NCI-H526 (cell line): Measurements from ENCODE around the gene KNG1.
"Not testable (repeated sequence)": the region's sequence is repeated elsewhere in the genome, so short reads cannot be mapped to it uniquely, and the experiment has no call there.

Experiments
- DNase-seq, 2 experiments: peaks; one replicate each; lab custom pipeline; 2025; lab: John Stamatoyannopoulos, UW

The KNG1 gene

GRCh38 chr3:186717039-186717457 is at the start of gene KNG1:
KNG1 (plus strand) TSS chr3:186717359; CDS start chr3:186717543, 184 bp downstream.
- peak in 1 of 2 experiments; percentile 22 for DNase-seq

- DNase-seq = no peak
Measured at GRCh38 chr3:186668426-186668825, 48.7 kb upstream of the KNG1 start.

DNA sequence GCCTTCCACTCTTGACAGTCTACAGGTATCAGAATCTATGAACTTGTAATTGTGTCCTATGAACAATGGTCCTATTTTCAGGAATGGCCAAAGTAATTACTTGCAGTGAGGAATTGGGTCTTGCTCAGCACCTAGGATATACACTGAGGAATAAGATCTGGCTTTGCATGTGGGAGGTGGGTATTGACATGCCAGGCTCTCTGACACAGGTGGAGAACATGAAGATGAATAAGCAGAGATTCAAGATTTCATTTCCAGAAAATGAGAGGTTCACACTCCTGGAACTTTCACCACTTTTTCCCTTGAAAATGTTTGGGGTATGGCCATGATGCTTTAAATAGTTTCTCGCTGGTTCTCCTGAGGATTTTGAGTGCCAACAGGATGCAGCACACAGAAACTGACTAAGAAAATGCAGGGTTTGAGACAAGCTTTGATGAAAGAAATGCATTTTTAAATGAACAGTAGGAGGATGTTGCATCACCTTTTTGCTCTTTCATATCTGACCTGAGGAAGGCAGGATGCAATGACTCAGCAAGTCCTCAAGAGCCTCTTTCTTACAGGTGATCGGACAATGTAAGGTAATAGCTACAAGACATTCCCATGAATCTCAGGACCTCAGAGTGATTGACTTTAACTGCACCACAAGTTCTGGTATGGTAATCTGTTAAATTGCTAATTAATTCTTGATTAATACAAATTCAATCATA is 47.6 kb upstream of the KNG1 start:
- DNase-seq = no peak

- DNase-seq = no peak
Measured at GRCh38 chr3:186670155-186670554, 47.0 kb upstream of the KNG1 start.

DNA sequence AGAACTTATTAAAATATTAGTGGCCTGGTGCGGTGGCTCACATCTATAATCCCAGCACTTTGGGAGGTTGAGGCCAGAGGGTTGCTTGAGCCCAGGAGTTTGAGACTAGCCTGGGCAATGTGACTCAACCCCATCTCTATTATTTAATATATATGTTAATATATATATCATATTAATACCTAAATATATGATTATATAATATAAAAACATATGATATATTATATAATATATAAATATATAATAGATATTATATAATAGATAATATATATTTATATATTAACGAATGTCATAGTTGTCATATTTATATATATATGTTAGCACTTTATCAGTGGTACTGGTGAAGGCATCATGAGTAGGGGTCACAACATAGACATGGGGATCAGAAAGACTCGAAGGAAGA is 46.1 kb upstream of the KNG1 start:
- DNase-seq = no peak

- DNase-seq = no peak
Measured at GRCh38 chr3:186678604-186679003, 38.6 kb upstream of the KNG1 start.

DNA sequence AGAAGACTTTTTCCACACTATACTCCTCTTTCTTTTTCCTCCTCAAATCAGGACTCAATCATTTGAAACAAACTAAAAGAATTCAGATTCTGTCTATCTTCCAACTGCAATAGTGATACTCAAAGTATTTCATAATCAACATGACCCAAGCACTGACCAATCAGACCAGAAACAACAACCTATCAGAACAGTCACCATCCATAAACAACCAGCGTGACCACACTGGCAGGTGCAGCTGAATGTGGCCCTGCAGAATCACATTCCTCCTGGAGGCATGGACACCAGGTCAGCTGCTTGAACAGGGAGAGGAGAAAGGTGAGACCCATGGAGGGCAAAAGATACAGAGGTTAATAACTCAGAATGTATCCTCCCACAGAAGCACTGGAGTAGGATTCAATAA is 38.0 kb upstream of the KNG1 start:
- DNase-seq = no peak

DNA sequence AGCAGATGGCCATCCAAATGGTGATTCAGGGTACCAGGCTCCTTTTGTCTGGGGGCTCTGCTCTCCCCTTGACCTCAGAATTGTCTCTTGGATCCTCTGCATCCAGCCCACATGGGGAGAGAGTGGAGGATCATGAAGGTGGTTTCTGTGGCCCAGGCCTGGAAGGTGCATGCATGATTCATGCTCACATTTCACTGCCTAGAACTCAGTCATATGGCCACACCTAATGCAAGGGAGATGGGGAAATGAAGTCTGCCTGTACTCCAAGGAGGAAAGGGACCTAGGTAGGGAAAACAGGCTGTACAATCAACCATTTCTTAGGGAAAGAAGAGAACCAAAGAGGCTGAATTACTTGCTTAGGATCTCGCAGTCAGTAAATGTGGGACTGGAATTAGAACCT is 36.3 kb upstream of the KNG1 start:
- no peak for DNase-seq

GRCh38 chr3:186682812-186683211 is 34.3 kb upstream of the KNG1 start:
- no peak for DNase-seq

GRCh38 chr3:186683979-186684378 is 33.2 kb upstream of the KNG1 start:
- no peak for DNase-seq

DNA sequence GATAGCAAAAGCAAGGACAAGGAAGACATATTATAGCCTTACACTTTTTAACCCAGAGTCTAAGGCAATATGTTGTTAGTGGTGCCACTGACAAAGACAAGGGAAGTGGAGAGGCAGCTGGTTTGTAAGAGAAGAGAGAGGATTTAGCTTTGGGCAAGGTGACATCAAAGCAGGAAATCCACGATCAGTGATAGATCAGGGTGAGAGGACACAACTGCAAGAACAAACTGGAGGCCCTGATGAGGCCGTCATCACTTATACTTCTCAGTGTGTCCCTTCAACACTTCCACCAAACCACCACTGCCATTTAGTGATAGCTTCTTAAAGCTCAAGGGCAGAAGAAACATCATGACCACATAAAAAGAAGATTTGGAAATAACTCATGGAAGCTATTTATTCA is 30.7 kb upstream of the KNG1 start:
- DNase-seq = not testable (repeated sequence)

DNA sequence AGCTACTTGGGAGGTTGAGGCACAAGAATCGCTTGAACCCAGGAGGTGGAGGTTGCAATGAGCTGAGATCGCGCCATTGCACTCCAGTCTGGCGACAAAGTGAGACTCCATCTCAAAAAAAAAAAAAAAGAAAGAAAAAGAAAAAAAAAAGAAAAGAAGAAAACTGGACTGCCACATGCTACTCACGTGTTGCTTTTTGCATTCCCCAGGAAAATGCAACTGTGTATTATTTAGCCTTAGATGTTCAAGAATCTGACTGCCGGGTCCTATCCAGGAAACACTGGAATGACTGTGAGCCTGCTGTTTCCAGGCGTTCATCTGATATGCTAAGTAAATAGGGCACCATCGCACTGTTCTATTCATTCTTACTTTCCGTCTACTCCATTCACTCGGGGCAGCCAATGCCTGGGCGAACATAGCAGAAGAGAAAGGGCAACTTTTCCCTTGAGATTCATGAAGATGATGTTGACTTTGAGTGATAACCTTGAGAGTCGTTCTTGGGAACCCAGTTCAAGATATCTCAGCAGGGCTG is 30.0 kb upstream of the KNG1 start:
- no peak for DNase-seq

GRCh38 chr3:186690304-186690703 is 26.9 kb upstream of the KNG1 start:
- not testable (repeated sequence) for DNase-seq

DNA sequence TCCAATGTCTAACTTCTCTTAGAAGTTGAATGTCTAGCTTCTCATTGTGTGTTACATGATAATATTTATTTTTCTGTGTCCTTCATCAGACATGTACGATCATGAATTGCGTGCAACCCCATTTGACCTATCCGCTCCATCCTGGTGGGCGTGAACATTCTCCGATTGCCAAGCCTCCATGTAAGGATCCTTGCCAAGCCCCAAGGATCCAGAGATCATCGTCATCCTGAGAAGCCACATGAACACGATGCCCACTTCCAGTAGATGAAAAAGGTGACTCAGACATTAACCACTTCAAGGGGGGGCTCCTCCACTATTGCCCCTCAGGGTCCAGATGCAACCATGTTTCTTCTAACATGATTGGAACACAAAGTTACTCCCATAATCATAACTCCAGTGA is 25.5 kb upstream of the KNG1 start:
- no peak for DNase-seq

GRCh38 chr3:186693843-186694242 is 23.3 kb upstream of the KNG1 start:
- no peak for DNase-seq

GRCh38 chr3:186694288-186695032 is 22.7 kb upstream of the KNG1 start:
- no peak for DNase-seq

GRCh38 chr3:186696522-186696921 is 20.6 kb upstream of the KNG1 start:
- peak in 1 of 2 experiments; percentile 25 for DNase-seq

GRCh38 chr3:186697510-186697909 is 19.6 kb upstream of the KNG1 start:
- DNase-seq = no peak

DNA sequence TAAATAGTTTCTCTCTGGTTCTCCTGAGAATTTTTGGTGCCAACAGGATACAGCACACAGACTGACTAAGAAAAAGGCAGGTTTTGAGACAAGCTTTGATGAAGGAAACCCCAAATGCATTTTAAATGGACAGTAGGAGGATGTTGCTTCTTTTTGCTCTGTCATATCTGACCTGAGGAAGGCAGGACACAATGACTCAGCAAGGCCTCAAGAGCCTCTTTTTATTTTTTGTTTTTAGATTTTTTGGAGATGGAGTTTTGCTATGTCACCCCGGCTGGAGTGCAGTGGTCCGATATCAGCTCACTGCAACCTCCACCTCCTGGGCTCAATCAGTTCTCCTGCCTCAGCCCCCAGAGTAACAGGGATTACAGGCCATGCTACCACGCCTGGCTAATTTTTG is 16.9 kb upstream of the KNG1 start:
- no peak for DNase-seq

DNA sequence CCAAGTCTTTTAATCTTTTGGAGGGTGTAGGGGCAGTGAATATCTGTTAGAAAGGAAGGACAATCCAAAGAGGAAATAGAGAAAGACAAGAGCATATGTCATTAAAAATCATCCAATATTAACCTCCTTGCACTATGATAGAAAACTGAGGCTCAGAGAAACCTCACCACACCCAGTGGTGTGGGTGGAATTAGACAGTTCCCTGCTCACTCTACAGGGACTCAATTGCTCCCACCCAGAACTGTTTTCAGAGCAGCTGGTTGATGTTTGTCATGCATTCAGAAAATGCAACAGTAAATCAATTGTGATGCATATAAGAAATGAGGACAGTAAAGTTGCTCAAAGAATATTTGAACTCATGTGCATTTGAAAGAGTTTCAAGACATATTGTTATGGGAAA is 14.7 kb upstream of the KNG1 start:
- DNase-seq = not testable (repeated sequence)

- no peak for DNase-seq
Measured at GRCh38 chr3:186705882-186706780, 11.0 kb upstream of the KNG1 start.

DNA sequence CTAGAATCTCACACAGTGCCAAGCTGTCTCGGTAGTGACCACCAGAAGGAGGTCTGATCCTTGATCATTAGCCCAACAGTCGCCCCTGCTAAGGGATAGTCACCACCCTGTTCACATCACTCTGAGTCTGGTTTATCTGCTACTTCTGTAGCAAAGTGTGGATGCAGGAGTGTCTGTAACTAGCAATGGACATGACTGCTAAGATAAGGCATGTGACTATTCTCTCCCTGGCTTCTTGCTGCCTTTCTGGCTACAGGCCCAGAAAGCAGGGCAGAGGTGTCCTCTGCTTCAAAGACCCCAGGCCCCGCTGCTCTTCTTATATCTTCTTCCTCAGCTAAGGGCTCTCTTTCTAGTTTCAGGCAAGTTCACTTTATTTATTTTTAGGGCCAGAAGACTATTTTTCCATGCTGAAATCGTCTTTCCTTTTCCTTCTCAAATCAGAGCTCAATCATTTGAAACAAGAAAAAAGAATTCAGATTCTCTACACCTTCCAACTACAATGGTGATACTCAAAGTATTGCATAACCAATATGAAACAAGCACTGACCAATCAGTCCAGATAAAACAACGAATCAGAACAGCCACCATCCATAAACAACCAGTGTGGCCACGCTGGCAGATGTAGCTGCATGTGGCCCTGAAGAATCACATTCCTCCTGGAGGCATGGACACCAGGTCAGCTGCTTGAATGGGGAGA is 8.0 kb upstream of the KNG1 start:
- DNase-seq = no peak
